MM.1S (cell line): Measurements from ENCODE around the gene RHOH.

ENCODE experiments used
- CTCF ChIP-seq: fragments of 300-600 bp; sonication (generic); IDR thresholded peaks from 2 replicates; pipeline ENCODE4 v1.5.1; 2016; ENCODE audit warnings: antibody characterized with exemption, low read length, mixed read lengths
- EZH2phosphoT487 ChIP-seq: fragments of 300-600 bp; sonication (generic); IDR thresholded peaks from 2 replicates; pipeline ENCODE4 v1.6.1; 2018; ENCODE audit warnings: antibody characterized with exemption, low read length

DNA sequence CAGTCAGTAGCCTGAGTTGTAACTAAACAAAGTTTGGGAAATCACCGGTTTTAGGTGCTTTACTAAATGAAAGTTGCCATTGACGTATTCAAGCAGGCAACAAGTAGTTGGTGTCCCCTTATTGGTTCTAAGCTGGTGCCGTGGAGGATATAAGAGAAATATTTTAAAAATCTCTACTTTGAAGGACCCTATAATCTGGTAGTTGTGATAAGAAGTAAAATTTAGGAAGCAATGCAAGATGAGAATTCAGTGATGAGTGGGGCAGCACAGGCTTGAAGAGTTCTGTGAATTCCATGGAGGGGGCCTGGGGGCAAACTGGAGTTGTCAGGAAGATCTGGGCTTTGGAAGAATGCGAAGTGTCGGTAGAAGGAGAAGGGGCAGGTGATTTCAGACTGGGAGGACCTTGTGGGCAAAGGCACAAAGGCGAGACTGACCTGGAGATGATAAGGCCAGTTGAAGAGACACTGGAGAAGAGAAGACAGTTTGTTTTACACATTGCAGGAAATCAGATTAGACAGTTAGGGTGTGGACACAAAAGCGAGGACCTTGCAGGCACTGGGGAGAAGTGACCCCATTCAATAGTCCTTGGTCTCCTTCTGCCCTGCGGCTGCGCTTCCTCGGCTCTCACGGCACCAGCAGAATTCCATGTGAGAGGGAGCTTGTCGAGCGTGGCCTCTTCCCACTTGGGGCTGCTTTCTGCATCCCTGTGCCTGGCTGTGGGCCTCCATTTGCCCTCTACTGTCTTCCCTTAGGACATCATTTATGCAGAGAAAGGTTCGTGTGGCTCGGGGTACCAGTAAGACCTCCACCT, 1.3 kb downstream of the RHOH start:
- TF ChIP-seq CTCF (no peak), EZH2phosphoT487 (no peak)
